MM.1S (cell line): ENCODE results near the gene PSIP1.

Experiments used
- DNase-seq: peaks from one replicate; pipeline ENCODE4 v3.0.0-alpha.2; 2015
- H2AFZ ChIP-seq: fragments of 300-600 bp; sonication (generic); 2 replicates; pipeline ENCODE4 v1.6.0; 2016; ENCODE audit warnings: antibody characterized with exemption, low read length
- H3F3A ChIP-seq: fragments of 300-600 bp; sonication (generic); 2 replicates; pipeline ENCODE4 v1.6.1; 2016; ENCODE audit warnings: mild to moderate bottlenecking, antibody characterized with exemption, low read length, moderate library complexity, mixed read lengths; ENCODE audit not compliant: insufficient read depth
- H3K27ac ChIP-seq: fragments of 300-600 bp; sonication (generic); 2 replicates; pipeline ENCODE4 v1.5.1; 2016; ENCODE audit warnings: mild to moderate bottlenecking, low read length
- H3K27me3 ChIP-seq: fragments of 300-600 bp; sonication (generic); replicated peaks from 2 replicates; pipeline ENCODE4 v1.6.0; 2016; ENCODE audit warnings: low read length; ENCODE audit not compliant: insufficient read depth
- H3K36me3 ChIP-seq: fragments of 300-600 bp; sonication (generic); replicated peaks from 2 replicates; pipeline ENCODE4 v1.6.1; 2016; ENCODE audit warnings: mild to moderate bottlenecking, low read length, mixed read lengths; ENCODE audit not compliant: insufficient read depth
- H3K4me1 ChIP-seq: fragments of 300-600 bp; sonication (generic); 2 replicates; pipeline ENCODE4 v1.6.1; 2016; ENCODE audit warnings: low read length, mixed read lengths
- H3K4me2 ChIP-seq: fragments of 300-600 bp; sonication (generic); 2 replicates; pipeline ENCODE4 v1.6.0; 2016; ENCODE audit warnings: low read depth, low read length
- H3K4me3 ChIP-seq: fragments of 300-600 bp; sonication (generic); 2 replicates; pipeline ENCODE4 v1.5.1; 2016; ENCODE audit warnings: low read length, mixed read lengths
- H3K79me2 ChIP-seq: fragments of 300-600 bp; sonication (generic); 2 replicates; pipeline ENCODE4 v1.6.1; 2016; ENCODE audit warnings: mixed run types, low read length, mixed read lengths
- H3K9ac ChIP-seq: fragments of 300-600 bp; sonication (generic); 2 replicates; pipeline ENCODE4 v1.6.1; 2016; ENCODE audit warnings: low read length, mixed read lengths
- H3K9me2 ChIP-seq: fragments of 300-600 bp; sonication (generic); replicated peaks from 2 replicates; pipeline ENCODE4 v1.6.1; 2016; ENCODE audit warnings: mild to moderate bottlenecking, low read length, mixed read lengths; ENCODE audit not compliant: insufficient read depth
- H3K9me3 ChIP-seq: fragments of 300-600 bp; sonication (generic); replicated peaks from 2 replicates; pipeline ENCODE4 v1.6.1; 2016; ENCODE audit warnings: mild to moderate bottlenecking, low read length, mixed read lengths; ENCODE audit not compliant: insufficient read depth
- H4K20me1 ChIP-seq: fragments of 300-600 bp; sonication (generic); 2 replicates; pipeline ENCODE4 v1.6.1; 2016; ENCODE audit warnings: mild to moderate bottlenecking, low read length, moderate library complexity, mixed read lengths; ENCODE audit not compliant: insufficient read depth
- EZH2 ChIP-seq: fragments of 300-600 bp; sonication (generic); optimal IDR thresholded peaks from 2 replicates; pipeline ENCODE3; 2017; ENCODE audit warnings: low read depth, mild to moderate bottlenecking, antibody characterized with exemption, low read length, mixed read lengths
- EZH2phosphoT487 ChIP-seq: fragments of 300-600 bp; sonication (generic); IDR thresholded peaks from 2 replicates; pipeline ENCODE4 v1.6.1; 2018; ENCODE audit warnings: antibody characterized with exemption, low read length
- TF ChIP-seq, protein P1 (sequence below): fragments of 300-600 bp; sonication (generic); IDR thresholded peaks from 2 replicates; pipeline ENCODE4 v1.5.1; 2016; ENCODE audit warnings: antibody characterized with exemption, low read length, mixed read lengths

The PSIP1 gene

DNA sequence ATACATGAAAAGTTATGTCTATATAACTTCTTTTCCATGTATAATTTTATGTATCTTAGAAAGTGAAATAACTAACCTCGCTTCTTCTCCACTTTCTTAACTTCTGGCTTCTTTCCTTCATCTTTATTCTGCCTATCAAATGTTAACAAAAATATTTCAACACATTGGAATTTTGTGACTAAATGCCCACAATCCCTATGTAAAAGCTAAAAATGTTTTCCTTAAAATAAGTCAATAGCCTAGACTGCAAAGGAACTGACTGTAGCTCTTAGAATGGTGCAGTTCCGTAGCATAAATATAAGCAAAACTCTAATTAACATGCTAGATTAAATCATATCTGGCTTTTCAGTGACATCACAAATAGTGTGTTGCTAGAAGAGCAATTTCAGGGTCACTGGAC, 40.9 kb downstream of the PSIP1 start:
- H3K9me3 ChIP-seq: no peaks in the 10 kb centered on the region
- H3K4me2 ChIP-seq: no peak overlapping the region
- H2AFZ ChIP-seq: no peak overlapping the region
- H3K27ac ChIP-seq: no peak overlapping the region
- H4K20me1 ChIP-seq: no peaks in the 10 kb centered on the region
- no peak overlapping the region for H3K4me3 ChIP-seq
- H3K9ac ChIP-seq: no peak overlapping the region
- no peaks in the 10 kb centered on the region for H3K4me1 ChIP-seq
- H3K79me2 ChIP-seq: no peaks in the 10 kb centered on the region
- no peaks in the 10 kb centered on the region for H3K9me2 ChIP-seq
- H3K27me3 ChIP-seq: no peaks in the 10 kb centered on the region
- H3F3A ChIP-seq: no peaks in the 10 kb centered on the region
- no peak for DNase-seq
- no peaks in the 10 kb centered on the region for H3K36me3 ChIP-seq
- TF ChIP-seq EZH2phosphoT487 (no peak), EZH2 (no peak)
- TF ChIP-seq, protein P1, sequence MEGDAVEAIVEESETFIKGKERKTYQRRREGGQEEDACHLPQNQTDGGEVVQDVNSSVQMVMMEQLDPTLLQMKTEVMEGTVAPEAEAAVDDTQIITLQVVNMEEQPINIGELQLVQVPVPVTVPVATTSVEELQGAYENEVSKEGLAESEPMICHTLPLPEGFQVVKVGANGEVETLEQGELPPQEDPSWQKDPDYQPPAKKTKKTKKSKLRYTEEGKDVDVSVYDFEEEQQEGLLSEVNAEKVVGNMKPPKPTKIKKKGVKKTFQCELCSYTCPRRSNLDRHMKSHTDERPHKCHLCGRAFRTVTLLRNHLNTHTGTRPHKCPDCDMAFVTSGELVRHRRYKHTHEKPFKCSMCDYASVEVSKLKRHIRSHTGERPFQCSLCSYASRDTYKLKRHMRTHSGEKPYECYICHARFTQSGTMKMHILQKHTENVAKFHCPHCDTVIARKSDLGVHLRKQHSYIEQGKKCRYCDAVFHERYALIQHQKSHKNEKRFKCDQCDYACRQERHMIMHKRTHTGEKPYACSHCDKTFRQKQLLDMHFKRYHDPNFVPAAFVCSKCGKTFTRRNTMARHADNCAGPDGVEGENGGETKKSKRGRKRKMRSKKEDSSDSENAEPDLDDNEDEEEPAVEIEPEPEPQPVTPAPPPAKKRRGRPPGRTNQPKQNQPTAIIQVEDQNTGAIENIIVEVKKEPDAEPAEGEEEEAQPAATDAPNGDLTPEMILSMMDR: no peak

DNA sequence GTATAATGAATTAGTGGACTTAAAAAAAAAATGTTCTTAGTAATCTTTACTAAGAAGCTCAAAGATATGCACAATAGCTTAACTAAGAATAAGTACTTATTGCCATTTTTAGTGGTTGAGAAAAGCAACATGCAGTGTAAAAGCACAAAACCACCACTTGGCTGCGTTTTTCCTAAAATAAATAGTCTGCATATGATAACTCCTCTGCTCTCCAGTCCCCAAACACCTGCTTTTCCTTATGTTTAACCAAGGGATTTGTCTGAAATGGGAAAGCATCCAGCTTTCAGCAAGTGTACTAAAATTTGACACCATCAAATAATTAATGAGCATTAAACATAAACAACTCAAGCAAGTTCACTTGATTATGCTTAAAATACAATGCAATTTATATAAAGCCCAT, 41.4 kb downstream of the PSIP1 start:
- Histone ChIP-seq H3K36me3 (no peaks in the 10 kb centered on the region), H3K9me2 (no peaks in the 10 kb centered on the region), H3K27ac (no peak overlapping the region), H3K27me3 (no peaks in the 10 kb centered on the region), H3K9ac (no peak overlapping the region), H4K20me1 (no peaks in the 10 kb centered on the region), H2AFZ (no peak overlapping the region), H3K79me2 (no peaks in the 10 kb centered on the region), H3K4me3 (no peak overlapping the region), H3K9me3 (no peaks in the 10 kb centered on the region), H3F3A (no peaks in the 10 kb centered on the region), H3K4me2 (no peak overlapping the region), H3K4me1 (no peaks in the 10 kb centered on the region)
- DNase-seq: no peak
- no peak for TF ChIP-seq EZH2phosphoT487
- TF ChIP-seq, protein P1: no peak
- no peak for TF ChIP-seq EZH2

DNA sequence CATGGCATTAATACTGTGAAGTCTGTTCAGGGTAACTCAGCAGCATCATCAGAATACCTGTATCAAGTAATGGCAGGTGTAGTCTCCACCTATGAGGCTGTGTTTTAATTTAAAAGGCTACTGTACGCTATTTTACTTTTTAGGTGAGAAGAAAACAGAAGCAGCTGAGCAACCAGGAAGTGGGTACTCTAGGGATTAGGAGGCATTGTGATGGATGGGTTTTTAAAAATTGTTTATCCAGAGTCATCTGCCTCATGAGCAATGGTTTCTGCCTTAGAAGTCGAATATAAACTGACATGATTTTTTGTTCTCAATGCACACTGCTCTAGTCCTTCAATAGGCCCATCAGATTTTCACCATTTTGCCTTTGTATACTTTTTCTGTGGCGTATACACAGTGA, 42.6 kb downstream of the PSIP1 start:
- no peak overlapping the region for H3K4me2 ChIP-seq
- DNase-seq: no peak

More for the DNA sequence above, 42.6 kb downstream of the PSIP1 start:
- no peaks in the 10 kb centered on the region for H4K20me1 ChIP-seq
- no peak overlapping the region for H3K4me3 ChIP-seq
- H3K9me3 ChIP-seq: no peaks in the 10 kb centered on the region
- H3K4me1 ChIP-seq: no peaks in the 10 kb centered on the region
- no peaks in the 10 kb centered on the region for H3K36me3 ChIP-seq
- no peak overlapping the region for H2AFZ ChIP-seq
- H3K27me3 ChIP-seq: no peaks in the 10 kb centered on the region
- no peaks in the 10 kb centered on the region for H3K79me2 ChIP-seq
- H3F3A ChIP-seq: no peaks in the 10 kb centered on the region
- H3K27ac ChIP-seq: no peak overlapping the region
- no peak for TF ChIP-seq EZH2phosphoT487
- no peak for TF ChIP-seq EZH2
- TF ChIP-seq, protein P1: no peak
- H3K9me2 ChIP-seq: no peaks in the 10 kb centered on the region
- no peak overlapping the region for H3K9ac ChIP-seq
